LNCAP (cell line): ENCODE results near the gene ARID3A.

Experiments
- CTCF ChIP-seq: fragments of 450-650 bp; IDR thresholded peaks from 2 replicates; pipeline ENCODE4 v1.5.1; 2017; ENCODE audit warnings: mild to moderate bottlenecking

ARID3A gene

GRCh38 chr19:906480-906879 lies 19.4 kb upstream of the ARID3A start:
- TF ChIP-seq CTCF = no peak

- no peak for TF ChIP-seq CTCF
Observed at GRCh38 chr19:907183-907853, 18.5 kb upstream of the ARID3A start.

DNA sequence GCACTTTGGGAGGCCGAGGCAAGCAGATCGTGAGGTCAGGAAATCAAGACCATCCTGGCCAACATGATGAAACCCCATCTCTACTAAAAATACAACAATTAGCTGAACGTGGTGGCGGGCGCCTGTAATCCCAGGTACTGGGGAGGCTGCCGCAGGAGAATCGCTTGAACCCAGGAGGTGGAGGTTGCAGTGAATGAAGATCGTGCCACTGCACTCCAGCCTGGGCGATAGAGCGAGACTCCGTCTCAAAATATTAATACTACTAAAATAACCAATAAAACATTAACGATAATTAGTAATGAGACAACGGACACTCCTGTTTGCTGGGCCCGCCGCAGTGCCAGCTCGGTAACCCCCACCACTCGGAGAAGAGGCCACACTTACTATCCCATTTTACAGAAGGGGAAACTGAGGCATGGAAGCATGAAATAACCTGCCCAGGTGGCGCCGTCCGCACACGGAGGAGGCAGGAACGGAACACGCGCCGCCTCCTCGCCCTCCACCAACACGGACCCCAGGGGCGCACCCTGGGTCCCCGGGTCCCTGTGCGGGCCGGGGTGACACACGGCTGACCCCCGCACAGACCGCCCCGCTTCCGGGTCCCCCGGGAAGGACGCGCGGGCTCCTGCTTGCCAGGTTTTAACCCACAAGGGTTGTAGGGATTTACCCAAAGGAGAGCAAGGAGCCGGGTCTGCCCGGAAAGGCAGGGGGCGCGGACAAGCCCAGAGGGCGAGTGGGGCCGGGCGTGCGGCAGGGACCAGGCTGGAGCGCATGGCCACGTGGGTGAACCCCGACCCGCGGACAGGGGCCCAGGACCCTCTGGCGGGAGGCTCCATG lies 14.4 kb upstream of the ARID3A start:
- TF ChIP-seq CTCF = no peak

- no peak for TF ChIP-seq CTCF
Observed at GRCh38 chr19:912181-913079, 13.4 kb upstream of the ARID3A start.

- TF ChIP-seq CTCF = no peak
Observed at GRCh38 chr19:913080-913748, 12.6 kb upstream of the ARID3A start, which contains the start of gene R3HDM4. R3HDM4 (minus strand) TSS chr19:913219; CDS start chr19:913157, 62 bp downstream.

DNA sequence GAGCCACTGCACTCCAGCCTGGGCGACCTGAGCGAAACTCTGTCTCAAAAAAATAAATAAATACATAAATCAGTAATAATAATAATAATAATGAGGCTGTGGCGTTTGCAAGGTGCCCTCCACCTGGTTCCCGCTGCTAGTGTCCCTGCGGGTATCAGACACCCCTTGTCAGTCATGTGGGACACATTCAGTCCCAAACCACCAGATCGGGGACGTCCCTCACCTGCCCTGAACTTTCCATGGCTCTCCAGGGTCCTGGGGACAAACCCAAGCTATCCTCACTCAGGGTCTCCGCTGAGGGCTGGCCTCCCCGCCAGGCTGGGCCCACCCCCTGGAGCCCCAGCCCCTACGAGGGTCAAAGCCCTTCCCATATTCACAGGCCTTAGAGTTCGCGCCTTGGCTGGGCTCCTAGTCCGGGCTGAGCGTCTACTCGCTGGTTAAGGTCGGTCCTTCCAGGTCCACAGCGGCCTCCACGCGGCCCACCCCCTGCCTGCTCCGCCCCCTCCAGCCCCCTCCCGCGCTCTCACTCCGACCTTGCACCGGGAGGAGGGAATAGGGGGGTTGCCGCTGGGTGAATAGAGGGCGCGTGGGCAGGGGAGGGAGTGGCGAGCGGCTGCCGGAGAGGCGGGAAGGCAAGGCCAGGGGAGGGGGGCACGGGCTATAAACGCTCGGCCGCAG lies 9.1 kb upstream of the ARID3A start:
- no peak for TF ChIP-seq CTCF
